HepG2 (cell line): ENCODE measurements around the gene MAPK11. TPM values are rescaled to one million over a fixed set of nuclear protein-coding genes. Genes with fewer than 3 reads are reported as not detected.
A peak's percentile ranks its signal among the peaks of the same experiment; 100 is the strongest.

Source experiments
- AKAP8 ChIP-seq: sonication (generic); formaldehyde crosslinking; IDR thresholded peaks from 2 replicates; pipeline ENCODE4 v1.5.1; 2020; ENCODE audit warnings: mild to moderate bottlenecking, missing genetic modification reagents
- CEBPG ChIP-seq: IDR thresholded peaks from 2 replicates; pipeline ENCODE4 v1.6.1; 2016
- EP300 ChIP-seq, 3 experiments: sonication (generic) in 1 of 3; formaldehyde crosslinking in 1 of 3; IDR thresholded peaks; 2 replicates each; pipeline versions ENCODE4 v1.5.1 to v1.6.1; 2011 to 2020; ENCODE audit warnings: low read depth in 2 of 3, low read length in 2 of 3, borderline replicate concordance in 1 of 3, improper control_type of control experiment in 1 of 3, mild to moderate bottlenecking in 1 of 3, missing genetic modification reagents in 1 of 3, moderate library complexity in 1 of 3
- EZH2 ChIP-seq: conservative IDR thresholded peaks from 2 replicates; pipeline ENCODE4 v1.6.1; 2012; ENCODE audit warnings: mild to moderate bottlenecking, low read depth, low read length, moderate library complexity
- FLYWCH1 ChIP-seq: sonication (generic); formaldehyde crosslinking; IDR thresholded peaks from 2 replicates; pipeline ENCODE4 v1.8.1; 2023; ENCODE audit warnings: mild to moderate bottlenecking, missing genetic modification reagents
- MEF2D ChIP-seq: sonication (generic); formaldehyde crosslinking; IDR thresholded peaks from 2 replicates; pipeline ENCODE4 v1.5.1; 2020; ENCODE audit warnings: mild to moderate bottlenecking, missing genetic modification reagents
- MYC ChIP-seq: sonication (generic); formaldehyde crosslinking; IDR thresholded peaks from 2 replicates; pipeline ENCODE4 v1.9.0; 2021; ENCODE audit warnings: missing genetic modification reagents, borderline replicate concordance
- NCOA5 ChIP-seq: sonication (generic); formaldehyde crosslinking; IDR thresholded peaks from 2 replicates; pipeline ENCODE4 v1.4.0; 2020; ENCODE audit warnings: missing genetic modification reagents
- POGZ ChIP-seq: sonication (generic); formaldehyde crosslinking; IDR thresholded peaks from 2 replicates; pipeline ENCODE4 v1.4.0; 2020; ENCODE audit warnings: mild to moderate bottlenecking, missing genetic modification reagents
- RXRA ChIP-seq: sonication (generic); formaldehyde crosslinking; IDR thresholded peaks from 2 replicates; pipeline ENCODE4 v1.5.1; 2020; ENCODE audit warnings: missing genetic modification reagents
- SAFB2 ChIP-seq: sonication (generic); formaldehyde crosslinking; IDR thresholded peaks from 2 replicates; pipeline ENCODE4 v1.5.1; 2020; ENCODE audit warnings: missing genetic modification reagents, low read depth, mild to moderate bottlenecking, borderline replicate concordance
- ZFP36L1 ChIP-seq: sonication (generic); formaldehyde crosslinking; IDR thresholded peaks from 2 replicates; pipeline ENCODE4 v1.8.0; 2022; ENCODE audit warnings: mild to moderate bottlenecking, missing genetic modification reagents, moderate library complexity
- ZNF207 ChIP-seq: fragments of 450-650 bp; IDR thresholded peaks from 2 replicates; pipeline ENCODE4 v1.6.1; 2016; ENCODE audit warnings: antibody characterized with exemption, borderline replicate concordance
- ZNF296 ChIP-seq: sonication (generic); formaldehyde crosslinking; conservative IDR thresholded peaks from 2 replicates; pipeline ENCODE4 v1.5.0; 2020; ENCODE audit warnings: mild to moderate bottlenecking, missing genetic modification reagents
- ZNF383 ChIP-seq: sonication (generic); formaldehyde crosslinking; IDR thresholded peaks from 2 replicates; pipeline ENCODE4 v1.4.0; 2020; ENCODE audit warnings: missing genetic modification reagents, mild to moderate bottlenecking, borderline replicate concordance
- polyA plus RNA-seq, 8 experiments: library from polyadenylated mRNA; depleted of rRNA in 3 of 8; stranded (reverse) in 7 of 8; unstranded in 1 of 8; fragments of >200 nt; fragmentation: Illumina TruSeq in 4 of 8; extraction: Trizol in 4 of 8; gene quantifications; 2 replicates each; pipeline versions ENCODE4 v1.2.1 to v1.2.3, GENCODE V29; 2011 to 2016; ENCODE audit warnings: low read depth in 4 of 8, missing spikeins in 1 of 8, mixed read lengths in 1 of 8; ENCODE audit not compliant: insufficient read depth in 1 of 8
- total RNA-seq, 5 experiments: library from RNA; depleted of rRNA; stranded (reverse); fragments of >200 nt; fragmentation: Illumina TruSeq; extraction: Trizol; gene quantifications; 2 replicates each; pipeline ENCODE4 v1.2.3, GENCODE V29; 2016; ENCODE audit warnings: low read depth in 1 of 5
- TF ChIP-seq, protein P1 (sequence below): sonication (generic); formaldehyde crosslinking; IDR thresholded peaks from 2 replicates; pipeline ENCODE4 v1.5.0; 2020; ENCODE audit warnings: mild to moderate bottlenecking, missing genetic modification reagents, borderline replicate concordance
- TF ChIP-seq, protein P2 (sequence below): sonication (generic); formaldehyde crosslinking; IDR thresholded peaks from 2 replicates; pipeline ENCODE4 v1.9.0; 2022; ENCODE audit warnings: low read depth, missing genetic modification reagents

MAPK11 gene
- total and polyA plus RNA-seq, 2 of the 13 experiments (the other 11 are each of a cell fraction or from before 2014, with no cell fraction given), result 0.15 to 0.17 TPM

DNA sequence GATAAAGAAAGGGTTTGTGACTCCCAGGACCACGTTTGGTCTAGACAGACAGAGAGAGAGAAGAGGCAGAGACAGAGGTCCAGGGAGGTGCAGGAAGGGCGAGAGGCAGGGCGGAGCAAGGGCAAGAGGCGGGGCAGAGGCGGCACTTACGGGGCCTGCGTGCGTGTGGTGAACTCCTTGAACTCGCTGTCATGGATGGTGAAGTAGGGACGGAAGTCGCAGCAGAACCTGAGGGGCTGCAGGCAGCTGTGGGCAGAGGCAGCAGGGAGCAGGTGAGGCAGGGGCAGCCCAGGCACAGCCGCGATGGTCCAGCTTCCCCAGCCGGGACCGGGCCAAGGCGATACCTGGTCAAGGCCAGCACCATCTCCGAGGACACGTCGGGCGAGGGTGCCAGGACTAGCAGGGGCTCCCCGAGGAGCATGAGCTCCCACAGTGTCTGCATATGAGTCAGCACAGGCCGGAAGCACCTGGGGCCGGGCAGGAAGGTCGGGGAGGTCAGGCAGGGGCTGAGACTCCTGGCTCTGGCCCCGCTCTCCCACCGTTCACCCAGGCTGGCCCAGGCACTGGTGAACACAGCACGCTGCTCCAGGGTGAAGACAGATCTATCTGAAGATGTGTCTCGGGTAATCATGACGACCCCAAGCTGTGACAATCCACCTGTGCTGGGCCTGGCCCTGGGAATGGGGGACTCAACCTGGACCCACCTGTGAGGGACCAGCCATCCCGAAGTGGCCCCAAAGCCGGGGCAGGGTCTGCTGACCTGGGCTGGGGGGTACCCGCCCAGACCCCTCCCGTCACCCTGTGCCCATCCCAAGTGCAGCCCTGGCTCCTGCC, 44.5 kb upstream of the MAPK11 start (continued):
- TF ChIP-seq ZNF296 (CRISPR knock-in tag), result no peak
- TF ChIP-seq, protein P1, sequence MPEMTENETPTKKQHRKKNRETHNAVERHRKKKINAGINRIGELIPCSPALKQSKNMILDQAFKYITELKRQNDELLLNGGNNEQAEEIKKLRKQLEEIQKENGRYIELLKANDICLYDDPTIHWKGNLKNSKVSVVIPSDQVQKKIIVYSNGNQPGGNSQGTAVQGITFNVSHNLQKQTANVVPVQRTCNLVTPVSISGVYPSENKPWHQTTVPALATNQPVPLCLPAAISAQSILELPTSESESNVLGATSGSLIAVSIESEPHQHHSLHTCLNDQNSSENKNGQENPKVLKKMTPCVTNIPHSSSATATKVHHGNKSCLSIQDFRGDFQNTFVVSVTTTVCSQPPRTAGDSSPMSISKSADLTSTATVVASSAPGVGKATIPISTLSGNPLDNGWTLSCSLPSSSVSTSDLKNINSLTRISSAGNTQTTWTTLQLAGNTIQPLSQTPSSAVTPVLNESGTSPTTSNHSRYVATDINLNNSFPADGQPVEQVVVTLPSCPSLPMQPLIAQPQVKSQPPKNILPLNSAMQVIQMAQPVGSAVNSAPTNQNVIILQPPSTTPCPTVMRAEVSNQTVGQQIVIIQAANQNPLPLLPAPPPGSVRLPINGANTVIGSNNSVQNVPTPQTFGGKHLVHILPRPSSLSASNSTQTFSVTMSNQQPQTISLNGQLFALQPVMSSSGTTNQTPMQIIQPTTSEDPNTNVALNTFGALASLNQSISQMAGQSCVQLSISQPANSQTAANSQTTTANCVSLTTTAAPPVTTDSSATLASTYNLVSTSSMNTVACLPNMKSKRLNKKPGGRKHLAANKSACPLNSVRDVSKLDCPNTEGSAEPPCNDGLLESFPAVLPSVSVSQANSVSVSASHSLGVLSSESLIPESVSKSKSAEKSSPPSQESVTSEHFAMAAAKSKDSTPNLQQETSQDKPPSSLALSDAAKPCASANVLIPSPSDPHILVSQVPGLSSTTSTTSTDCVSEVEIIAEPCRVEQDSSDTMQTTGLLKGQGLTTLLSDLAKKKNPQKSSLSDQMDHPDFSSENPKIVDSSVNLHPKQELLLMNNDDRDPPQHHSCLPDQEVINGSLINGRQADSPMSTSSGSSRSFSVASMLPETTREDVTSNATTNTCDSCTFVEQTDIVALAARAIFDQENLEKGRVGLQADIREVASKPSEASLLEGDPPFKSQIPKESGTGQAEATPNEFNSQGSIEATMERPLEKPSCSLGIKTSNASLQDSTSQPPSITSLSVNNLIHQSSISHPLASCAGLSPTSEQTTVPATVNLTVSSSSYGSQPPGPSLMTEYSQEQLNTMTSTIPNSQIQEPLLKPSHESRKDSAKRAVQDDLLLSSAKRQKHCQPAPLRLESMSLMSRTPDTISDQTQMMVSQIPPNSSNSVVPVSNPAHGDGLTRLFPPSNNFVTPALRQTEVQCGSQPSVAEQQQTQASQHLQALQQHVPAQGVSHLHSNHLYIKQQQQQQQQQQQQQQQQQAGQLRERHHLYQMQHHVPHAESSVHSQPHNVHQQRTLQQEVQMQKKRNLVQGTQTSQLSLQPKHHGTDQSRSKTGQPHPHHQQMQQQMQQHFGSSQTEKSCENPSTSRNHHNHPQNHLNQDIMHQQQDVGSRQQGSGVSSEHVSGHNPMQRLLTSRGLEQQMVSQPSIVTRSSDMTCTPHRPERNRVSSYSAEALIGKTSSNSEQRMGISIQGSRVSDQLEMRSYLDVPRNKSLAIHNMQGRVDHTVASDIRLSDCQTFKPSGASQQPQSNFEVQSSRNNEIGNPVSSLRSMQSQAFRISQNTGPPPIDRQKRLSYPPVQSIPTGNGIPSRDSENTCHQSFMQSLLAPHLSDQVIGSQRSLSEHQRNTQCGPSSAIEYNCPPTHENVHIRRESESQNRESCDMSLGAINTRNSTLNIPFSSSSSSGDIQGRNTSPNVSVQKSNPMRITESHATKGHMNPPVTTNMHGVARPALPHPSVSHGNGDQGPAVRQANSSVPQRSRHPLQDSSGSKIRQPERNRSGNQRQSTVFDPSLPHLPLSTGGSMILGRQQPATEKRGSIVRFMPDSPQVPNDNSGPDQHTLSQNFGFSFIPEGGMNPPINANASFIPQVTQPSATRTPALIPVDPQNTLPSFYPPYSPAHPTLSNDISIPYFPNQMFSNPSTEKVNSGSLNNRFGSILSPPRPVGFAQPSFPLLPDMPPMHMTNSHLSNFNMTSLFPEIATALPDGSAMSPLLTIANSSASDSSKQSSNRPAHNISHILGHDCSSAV, result no peak
- TF ChIP-seq ZNF383 (CRISPR knock-in tag), result no peak
- 0 out of 2 replicates have a peak, but pooled peaks have one; percentile 39 for TF ChIP-seq MEF2D
- TF ChIP-seq SAFB2 (CRISPR knock-in tag), result no peak
- no peak for TF ChIP-seq ZNF207
- no peak for TF ChIP-seq ZFP36L1 (CRISPR knock-in tag)
- TF ChIP-seq CEBPG (CRISPR knock-in tag), result no peak
- TF ChIP-seq POGZ (CRISPR knock-in tag), result 0 out of 2 replicates have a peak, but pooled peaks have one; percentile 16
- TF ChIP-seq RXRA, result peak; percentile 32
- TF ChIP-seq AKAP8 (CRISPR knock-in tag), result no peak
- no peak for TF ChIP-seq EP300 (IDR thresholded peaks at IDR 0.05; ENCODE audit: low read depth in 2 of 2, low read length in 2 of 2)
- TF ChIP-seq EP300 (CRISPR knock-in tag; IDR thresholded peaks at IDR 0.05; ENCODE audit: borderline replicate concordance), result no peak
- TF ChIP-seq FLYWCH1 (CRISPR knock-in tag), result no peak
- TF ChIP-seq, protein P2, sequence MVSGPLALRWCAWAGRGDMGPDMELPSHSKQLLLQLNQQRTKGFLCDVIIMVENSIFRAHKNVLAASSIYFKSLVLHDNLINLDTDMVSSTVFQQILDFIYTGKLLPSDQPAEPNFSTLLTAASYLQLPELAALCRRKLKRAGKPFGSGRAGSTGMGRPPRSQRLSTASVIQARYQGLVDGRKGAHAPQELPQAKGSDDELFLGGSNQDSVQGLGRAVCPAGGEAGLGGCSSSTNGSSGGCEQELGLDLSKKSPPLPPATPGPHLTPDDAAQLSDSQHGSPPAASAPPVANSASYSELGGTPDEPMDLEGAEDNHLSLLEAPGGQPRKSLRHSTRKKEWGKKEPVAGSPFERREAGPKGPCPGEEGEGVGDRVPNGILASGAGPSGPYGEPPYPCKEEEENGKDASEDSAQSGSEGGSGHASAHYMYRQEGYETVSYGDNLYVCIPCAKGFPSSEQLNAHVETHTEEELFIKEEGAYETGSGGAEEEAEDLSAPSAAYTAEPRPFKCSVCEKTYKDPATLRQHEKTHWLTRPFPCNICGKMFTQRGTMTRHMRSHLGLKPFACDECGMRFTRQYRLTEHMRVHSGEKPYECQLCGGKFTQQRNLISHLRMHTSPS, result peak; percentile 79; the same call in 1 of the 2 replicates
- no peak for TF ChIP-seq NCOA5 (CRISPR knock-in tag)
- TF ChIP-seq MYC (CRISPR knock-in tag), result 0 out of 2 replicates have a peak, but pooled peaks have one; percentile 12
- TF ChIP-seq EZH2, result no peak
